Fibroblast of the aortic adventitia (primary cell): ENCODE data around the gene UBAC2. TPM values are rescaled to one million over a fixed set of nuclear protein-coding genes. Genes with fewer than 3 reads are reported as not detected.

Experiments
- DNase-seq: peaks from one replicate; pipeline ENCODE4 v3.0.0-alpha.2; 2010; ENCODE audit warnings: low read depth
- H3K4me3 ChIP-seq: 2 replicates; pipeline ENCODE4 v1.5.1; 2011; ENCODE audit warnings: low read depth, mild to moderate bottlenecking, control low read depth, low read length, moderate library complexity
- CTCF ChIP-seq: IDR thresholded peaks from 2 replicates; pipeline ENCODE4 v1.5.1; 2011; ENCODE audit warnings: mild to moderate bottlenecking, low read length, control low read depth, inconsistent platforms; ENCODE audit not compliant: insufficient read depth
- total RNA-seq: library from RNA; depleted of rRNA; stranded (reverse); fragments of >200 nt; gene quantifications from 2 replicates; pipeline ENCODE4 v1.2.3, GENCODE V29; 2012; ENCODE audit warnings: low replicate concordance

The UBAC2 gene
- total RNA-seq, 1 donor: 33.8 TPM

DNA sequence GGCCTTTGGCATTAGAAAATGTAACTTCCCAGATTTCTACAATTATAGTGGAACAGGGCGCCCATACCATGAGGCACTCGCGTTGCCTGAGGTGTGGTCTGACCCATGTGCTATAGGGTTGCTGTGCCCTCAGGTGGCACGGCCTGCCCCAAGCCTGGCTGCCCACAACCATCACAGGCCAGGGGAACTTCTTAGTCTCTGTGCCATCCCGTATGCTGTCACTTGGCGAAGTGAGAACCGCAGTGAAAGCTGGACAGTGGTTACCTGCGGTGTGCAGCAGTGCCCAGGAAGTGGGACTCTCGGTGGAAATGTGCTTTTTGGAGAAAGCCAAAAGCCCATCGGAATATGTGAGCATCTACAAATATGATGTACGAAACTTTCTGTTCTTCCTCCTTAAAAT lies 194.8 kb downstream of the UBAC2 start:
- no peak for TF ChIP-seq CTCF
- H3K4me3 ChIP-seq: no peak overlapping the region
- DNase-seq: no peak

GRCh38 chr13:99396446-99396845 lies 195.8 kb downstream of the UBAC2 start:
- no peak for DNase-seq
- no peak overlapping the region for H3K4me3 ChIP-seq
- no peak for TF ChIP-seq CTCF

DNA sequence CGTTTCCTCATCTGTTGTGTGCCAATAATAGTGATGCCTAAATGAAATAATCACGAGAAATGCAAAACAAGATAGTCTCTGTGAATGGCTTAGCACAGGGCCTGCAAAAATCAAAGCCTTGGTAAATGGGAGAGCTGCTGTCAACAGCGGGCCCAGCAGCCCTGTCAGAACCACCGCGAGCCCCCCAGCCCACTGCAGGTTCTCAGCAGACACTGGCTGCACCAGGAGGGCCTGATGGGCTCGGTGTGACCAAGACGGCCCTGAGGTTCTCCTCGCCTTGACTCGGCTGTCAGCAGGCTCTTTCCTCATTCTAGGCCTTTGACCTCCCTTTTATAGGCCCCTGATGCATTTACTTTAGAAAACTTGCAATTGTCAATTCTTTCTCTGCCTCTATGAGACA lies 197.4 kb downstream of the UBAC2 start:
- H3K4me3 ChIP-seq: no peak overlapping the region
- no peak for DNase-seq
- TF ChIP-seq CTCF: no peak

DNA sequence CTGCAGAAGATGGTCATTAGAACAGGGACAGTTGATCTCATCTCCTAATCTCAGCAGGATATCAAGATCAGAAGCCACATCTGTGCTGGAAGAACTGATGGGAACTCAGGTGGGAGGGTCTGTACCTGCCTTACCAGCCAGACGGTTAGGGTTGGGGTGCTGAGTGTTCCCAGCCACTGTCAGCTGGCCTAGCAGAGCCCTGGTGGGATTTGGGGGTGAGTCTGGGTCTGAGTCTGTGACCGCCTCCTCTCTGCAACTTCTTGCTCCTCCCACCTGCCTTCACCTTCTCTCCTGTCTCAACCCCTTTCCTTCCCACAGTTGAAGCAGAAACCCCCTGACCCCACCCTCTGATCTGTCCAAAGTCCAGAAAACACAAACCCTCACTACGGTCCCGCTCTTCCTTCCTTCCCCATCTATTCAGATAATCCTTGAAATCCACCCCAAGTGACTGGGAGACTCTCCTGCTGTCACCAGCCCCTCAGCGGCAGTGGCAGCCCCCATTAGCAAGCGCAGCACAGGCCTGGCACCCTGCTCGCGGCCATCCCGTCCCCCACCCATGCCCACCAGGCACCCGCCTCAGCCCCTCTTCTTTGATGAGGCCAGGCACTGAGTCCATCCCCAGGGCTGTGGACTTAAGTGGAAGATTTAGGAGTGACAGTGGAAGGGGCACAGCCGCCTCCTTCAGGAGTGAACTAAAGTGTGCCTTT lies 198.4 kb downstream of the UBAC2 start:
- TF ChIP-seq CTCF: no peak
- DNase-seq: no peak
- no peak overlapping the region for H3K4me3 ChIP-seq

GRCh38 chr13:99399623-99399974 lies 198.9 kb downstream of the UBAC2 start:
- DNase-seq: no peak
- no peak for TF ChIP-seq CTCF

GRCh38 chr13:99403458-99403971 lies 202.9 kb downstream of the UBAC2 start:
- no peak for TF ChIP-seq CTCF
- H3K4me3 ChIP-seq: no peak overlapping the region
- no peak for DNase-seq

More at GRCh38 chr13:99399623-99399974, 198.9 kb downstream of the UBAC2 start:
- no peak overlapping the region for H3K4me3 ChIP-seq
